Measurements from ENCODE around the gene ZNF710.

DNA sequence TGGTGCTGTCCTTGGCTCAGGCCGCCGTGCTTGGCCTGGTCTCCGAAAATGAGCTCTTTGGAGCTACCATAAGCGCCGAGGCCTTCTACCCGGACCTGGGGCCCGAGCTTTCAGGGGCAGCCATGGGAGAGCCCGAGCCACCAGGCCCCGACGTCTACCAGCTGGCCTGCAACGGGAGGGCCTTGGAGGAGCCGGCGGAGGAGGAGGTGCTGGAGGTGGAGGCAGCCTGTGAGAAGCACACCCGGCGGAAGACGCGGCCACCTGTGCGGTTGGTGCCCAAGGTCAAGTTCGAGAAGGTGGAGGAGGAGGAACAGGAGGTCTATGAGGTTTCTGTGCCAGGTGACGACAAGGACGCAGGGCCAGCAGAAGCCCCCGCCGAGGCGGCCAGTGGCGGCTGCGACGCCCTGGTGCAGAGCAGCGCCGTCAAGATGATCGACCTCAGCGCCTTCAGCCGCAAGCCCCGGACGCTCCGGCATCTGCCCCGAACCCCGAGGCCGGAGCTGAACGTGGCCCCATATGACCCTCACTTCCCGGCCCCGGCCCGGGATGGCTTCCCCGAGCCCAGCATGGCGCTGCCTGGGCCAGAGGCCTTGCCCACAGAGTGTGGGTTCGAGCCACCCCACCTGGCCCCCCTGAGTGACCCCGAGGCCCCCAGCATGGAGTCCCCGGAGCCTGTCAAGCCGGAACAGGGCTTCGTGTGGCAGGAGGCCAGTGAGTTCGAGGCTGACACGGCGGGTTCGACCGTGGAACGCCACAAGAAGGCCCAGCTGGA is 66.2 kb downstream of the ZNF710 start:
- TF ChIP-seq SIX5 (IDR thresholded peaks at IDR 0.05; ENCODE audit: borderline replicate concordance in 1 of 2, insufficient read depth in 1 of 2, low read depth in 1 of 2, low read length in 2 of 2) (no peak), SAP30 (IDR thresholded peaks at IDR 0.05; ENCODE audit: borderline replicate concordance, insufficient read depth, low read depth, low read length, poor library complexity, severe bottlenecking) (no peak), POLR2A (conservative IDR thresholded peaks at IDR 0.05) (no peak)
- TF ChIP-seq, protein P1, sequence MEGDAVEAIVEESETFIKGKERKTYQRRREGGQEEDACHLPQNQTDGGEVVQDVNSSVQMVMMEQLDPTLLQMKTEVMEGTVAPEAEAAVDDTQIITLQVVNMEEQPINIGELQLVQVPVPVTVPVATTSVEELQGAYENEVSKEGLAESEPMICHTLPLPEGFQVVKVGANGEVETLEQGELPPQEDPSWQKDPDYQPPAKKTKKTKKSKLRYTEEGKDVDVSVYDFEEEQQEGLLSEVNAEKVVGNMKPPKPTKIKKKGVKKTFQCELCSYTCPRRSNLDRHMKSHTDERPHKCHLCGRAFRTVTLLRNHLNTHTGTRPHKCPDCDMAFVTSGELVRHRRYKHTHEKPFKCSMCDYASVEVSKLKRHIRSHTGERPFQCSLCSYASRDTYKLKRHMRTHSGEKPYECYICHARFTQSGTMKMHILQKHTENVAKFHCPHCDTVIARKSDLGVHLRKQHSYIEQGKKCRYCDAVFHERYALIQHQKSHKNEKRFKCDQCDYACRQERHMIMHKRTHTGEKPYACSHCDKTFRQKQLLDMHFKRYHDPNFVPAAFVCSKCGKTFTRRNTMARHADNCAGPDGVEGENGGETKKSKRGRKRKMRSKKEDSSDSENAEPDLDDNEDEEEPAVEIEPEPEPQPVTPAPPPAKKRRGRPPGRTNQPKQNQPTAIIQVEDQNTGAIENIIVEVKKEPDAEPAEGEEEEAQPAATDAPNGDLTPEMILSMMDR (IDR thresholded peaks at IDR 0.05 in 2 of 3, conservative IDR thresholded peaks at IDR 0.05 in 1 of 3; ENCODE audit: insufficient read depth in 2 of 3, low read depth in 1 of 3, low read length in 3 of 3) = no peak
- TF ChIP-seq, protein P2, sequence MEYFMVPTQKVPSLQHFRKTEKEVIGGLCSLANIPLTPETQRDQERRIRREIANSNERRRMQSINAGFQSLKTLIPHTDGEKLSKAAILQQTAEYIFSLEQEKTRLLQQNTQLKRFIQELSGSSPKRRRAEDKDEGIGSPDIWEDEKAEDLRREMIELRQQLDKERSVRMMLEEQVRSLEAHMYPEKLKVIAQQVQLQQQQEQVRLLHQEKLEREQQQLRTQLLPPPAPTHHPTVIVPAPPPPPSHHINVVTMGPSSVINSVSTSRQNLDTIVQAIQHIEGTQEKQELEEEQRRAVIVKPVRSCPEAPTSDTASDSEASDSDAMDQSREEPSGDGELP (CRISPR knock-in tag; IDR thresholded peaks at IDR 0.05; ENCODE audit: borderline replicate concordance) = no peak

All from K562 (cell line).